SKM-1 (cell line): ENCODE measurements around the gene ZPBP.

Experiments
- DNase-seq: peaks from one replicate; lab custom pipeline; 2025; ENCODE audit not compliant: unreplicated experiment; lab: John Stamatoyannopoulos, UW

Gene ZPBP

GRCh38 chr7:50092579-50093491, at the start of gene ZPBP:
ZPBP (minus strand) TSS chr7:50093246; CDS start chr7:50093194, 52 bp downstream.
- DNase-seq = peak; percentile 33

- peak; percentile 34 for DNase-seq
Measured at GRCh38 chr7:50142425-50143017, 49.5 kb upstream of the ZPBP start.

- DNase-seq = no peak
Measured at GRCh38 chr7:50141854-50142253, 48.8 kb upstream of the ZPBP start.

- no peak for DNase-seq
Measured at GRCh38 chr7:50141131-50141530, 48.1 kb upstream of the ZPBP start.

- no peak for DNase-seq
Measured at GRCh38 chr7:50140688-50141087, 47.6 kb upstream of the ZPBP start.

- DNase-seq = no peak
Measured at GRCh38 chr7:50138101-50138500, 45.1 kb upstream of the ZPBP start.

GRCh38 chr7:50125766-50126165, 32.7 kb upstream of the ZPBP start:
- DNase-seq = no peak

GRCh38 chr7:50121286-50121685, 28.2 kb upstream of the ZPBP start:
- DNase-seq = no peak

- no peak for DNase-seq
Measured at GRCh38 chr7:50119815-50120637, 27.0 kb upstream of the ZPBP start.

- DNase-seq = no peak
Measured at GRCh38 chr7:50112250-50112649, 19.2 kb upstream of the ZPBP start.

GRCh38 chr7:50101873-50102272, 8.8 kb upstream of the ZPBP start:
- no peak for DNase-seq

- DNase-seq = no peak
Measured at GRCh38 chr7:50095634-50096033, 2.6 kb upstream of the ZPBP start.

- DNase-seq = no peak
Measured at GRCh38 chr7:50088463-50089129, 4.5 kb downstream of the ZPBP start.

GRCh38 chr7:50085344-50085743, 7.7 kb downstream of the ZPBP start:
- no peak for DNase-seq

- no peak for DNase-seq
Measured at GRCh38 chr7:50073093-50073492, 20.0 kb downstream of the ZPBP start.

GRCh38 chr7:50069613-50070012, 23.4 kb downstream of the ZPBP start:
- no peak for DNase-seq

GRCh38 chr7:50068850-50069551, 24.0 kb downstream of the ZPBP start:
- no peak for DNase-seq

- DNase-seq = no peak
Measured at GRCh38 chr7:50068026-50068425, 25.0 kb downstream of the ZPBP start.

GRCh38 chr7:50062951-50063350, 30.1 kb downstream of the ZPBP start:
- no peak for DNase-seq

GRCh38 chr7:50056131-50056530, 36.9 kb downstream of the ZPBP start:
- DNase-seq = no peak
